Stomach (tissue), 9 donors: Measurements from ENCODE around the gene DOCK4. TPM values are rescaled to one million over a fixed set of nuclear protein-coding genes. Genes with fewer than 3 reads are reported as not detected.

Experiments used
- DNase-seq, 2 donors: peaks; one replicate each; pipeline versions ENCODE4 v3.0.0 to v3.0.0-alpha.2; 2013 to 2019
- H3K27ac ChIP-seq, 5 donors: fragments of 200-600 bp in 4 of 5; sonication (generic) in 4 of 5; one replicate each; pipeline ENCODE4 v1.5.1; 2013 to 2019; ENCODE audit warnings: mild to moderate bottlenecking in 1 of 5, moderate library complexity in 1 of 5
- H3K27me3 ChIP-seq, 3 donors: fragments of 200-600 bp; sonication (generic); one replicate each; pipeline ENCODE4 v1.5.1; 2017 to 2019; ENCODE audit warnings: mixed run types in 1 of 3
- H3K36me3 ChIP-seq, 4 donors: fragments of 200-600 bp; sonication (generic); 1 replicate in 3 of 4; 2 replicates in 1 of 4; pipeline ENCODE4 v1.5.1; 2016 to 2019
- H3K4me1 ChIP-seq, 4 donors: fragments of 200-600 bp; sonication (generic); one replicate each; pipeline ENCODE4 v1.5.1; 2016 to 2019
- H3K4me3 ChIP-seq, 4 donors: fragments of 200-600 bp; sonication (generic) in 3 of 4; one replicate each; pipeline ENCODE4 v1.5.1; 2016 to 2019; ENCODE audit warnings: mild to moderate bottlenecking in 1 of 4
- H3K9me3 ChIP-seq, 4 donors: fragments of 200-600 bp; sonication (generic); one replicate each; pipeline ENCODE4 v1.5.1; 2016 to 2019
- EP300 ChIP-seq: sonication (generic); formaldehyde crosslinking; IDR thresholded peaks from one replicate; pipeline ENCODE4 v1.6.1; 2017; ENCODE audit warnings: antibody characterized with exemption
- POLR2A ChIP-seq, 4 donors: fragments of 450-650 bp; IDR thresholded peaks; one replicate each; pipeline ENCODE4 v1.6.1; 2016; ENCODE audit warnings: antibody characterized with exemption in 4 of 4, control low read depth in 2 of 4, mild to moderate bottlenecking in 1 of 4, moderate library complexity in 1 of 4
- POLR2AphosphoS5 ChIP-seq, 3 donors: sonication (generic); formaldehyde crosslinking; IDR thresholded peaks; one replicate each; pipeline ENCODE4 v1.6.1; 2016; ENCODE audit warnings: antibody characterized with exemption in 3 of 3
- WGBS, 5 donors: extraction: QIAGEN DNeasy Blood & Tissue Kit in 3 of 5; methylation state at CpG; one replicate each; pipeline versions ENCODE4 v1.1.5 to v1.1.7; 2013 to 2018; 5-methylcytosine and 5-hydroxymethylcytosine counted together
- intact Hi-C: fragments of 100-400 bp; cut with DNase I; formaldehyde crosslinking; loops from one replicate; pipeline ENCODE4 v1.15.1; 2023; ENCODE audit warnings: low total_unique reads
- polyA plus RNA-seq, 3 donors: library from polyadenylated mRNA; stranded (reverse); fragments of 200-250 nt; gene quantifications; one replicate each; pipeline ENCODE4 v1.2.3, GENCODE V29; 2013
- total RNA-seq, 5 donors: library from RNA; depleted of rRNA; stranded (reverse); fragments of >200 nt; gene quantifications; one replicate each; pipeline versions ENCODE4 v1.1.0 to v1.2.3, GENCODE V29; 2014 to 2016
- TF ChIP-seq, protein P1 (sequence below), 7 experiments: fragments of 450-650 bp in 4 of 7; fragments of 200-600 bp in 3 of 7; sonication (generic) in 3 of 7; IDR thresholded peaks; one replicate each; pipeline ENCODE4 v1.5.1; 2016 to 2019; ENCODE audit warnings: antibody characterized with exemption in 7 of 7, control low read depth in 2 of 7, mild to moderate bottlenecking in 1 of 7
- donor health status: healthy with polysubstance abuse.
- donor health status: Bipolar disorder and iron deficiency.
- donor health status: healthy.

The DOCK4 gene
- total and polyA plus RNA-seq, 8 donors: 1.1 to 54.9 (median 16.4) TPM

GRCh38 chr7:111886233-111886632, 320.0 kb downstream of the DOCK4 start:
- Histone ChIP-seq H3K4me1 (no peaks in the 10 kb centered on the region), H3K27me3 (no peaks in the 10 kb centered on the region), H3K27ac (no peak overlapping the region), H3K9me3 (no peaks in the 10 kb centered on the region), H3K4me3 (no peak overlapping the region), H3K36me3 (no peaks in the 10 kb centered on the region)
- TF ChIP-seq, protein P1, sequence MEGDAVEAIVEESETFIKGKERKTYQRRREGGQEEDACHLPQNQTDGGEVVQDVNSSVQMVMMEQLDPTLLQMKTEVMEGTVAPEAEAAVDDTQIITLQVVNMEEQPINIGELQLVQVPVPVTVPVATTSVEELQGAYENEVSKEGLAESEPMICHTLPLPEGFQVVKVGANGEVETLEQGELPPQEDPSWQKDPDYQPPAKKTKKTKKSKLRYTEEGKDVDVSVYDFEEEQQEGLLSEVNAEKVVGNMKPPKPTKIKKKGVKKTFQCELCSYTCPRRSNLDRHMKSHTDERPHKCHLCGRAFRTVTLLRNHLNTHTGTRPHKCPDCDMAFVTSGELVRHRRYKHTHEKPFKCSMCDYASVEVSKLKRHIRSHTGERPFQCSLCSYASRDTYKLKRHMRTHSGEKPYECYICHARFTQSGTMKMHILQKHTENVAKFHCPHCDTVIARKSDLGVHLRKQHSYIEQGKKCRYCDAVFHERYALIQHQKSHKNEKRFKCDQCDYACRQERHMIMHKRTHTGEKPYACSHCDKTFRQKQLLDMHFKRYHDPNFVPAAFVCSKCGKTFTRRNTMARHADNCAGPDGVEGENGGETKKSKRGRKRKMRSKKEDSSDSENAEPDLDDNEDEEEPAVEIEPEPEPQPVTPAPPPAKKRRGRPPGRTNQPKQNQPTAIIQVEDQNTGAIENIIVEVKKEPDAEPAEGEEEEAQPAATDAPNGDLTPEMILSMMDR (IDR thresholded peaks at IDR 0.05): no peak
- TF ChIP-seq EP300: no peak
- no peak for TF ChIP-seq POLR2AphosphoS5 (IDR thresholded peaks at IDR 0.05)
- intact Hi-C loops: no loop called here
- no peak for DNase-seq
- 38 to 63% (median 46%) methylated on average over 2 of the region's 2 CpGs for WGBS, 5 donors

- Histone ChIP-seq H3K27ac (no peak overlapping the region), H3K36me3 (peaks cover 0 to 21% (median 0%) of the 10 kb centered on the region in 4 donors), H3K4me1 (no peaks in the 10 kb centered on the region), H3K4me3 (no peak overlapping the region), H3K27me3 (no peaks in the 10 kb centered on the region), H3K9me3 (no peaks in the 10 kb centered on the region)
- intact Hi-C loops: no loop called here
- DNase-seq: no peak
- TF ChIP-seq POLR2A (IDR thresholded peaks at IDR 0.05) (no peak), POLR2AphosphoS5 (IDR thresholded peaks at IDR 0.05) (no peak), EP300 (no peak)
- TF ChIP-seq, protein P1 (IDR thresholded peaks at IDR 0.05): no peak
Measured at GRCh38 chr7:111883241-111883640, 323.0 kb downstream of the DOCK4 start.

DNA sequence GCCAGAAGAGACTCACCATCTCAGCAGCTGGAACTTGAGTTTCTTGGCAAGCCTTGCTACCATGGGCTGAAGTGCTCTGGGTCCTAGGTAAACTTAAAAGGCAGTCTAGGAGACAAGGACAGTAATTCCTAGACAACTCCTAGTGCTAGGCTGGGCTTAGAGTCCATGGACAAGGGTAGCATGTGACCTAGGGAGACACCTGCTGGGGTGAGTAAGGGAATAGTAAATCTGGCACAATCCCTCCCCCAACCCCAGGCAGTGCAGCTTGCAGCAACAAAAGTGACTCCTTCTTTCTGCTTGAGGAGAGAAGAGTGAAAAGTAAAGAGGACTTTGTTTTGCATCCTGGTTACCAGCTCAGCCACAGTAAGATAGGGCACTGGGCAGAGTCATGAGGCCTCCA, 327.4 kb downstream of the DOCK4 start:
- H3K27ac ChIP-seq: no peak overlapping the region
- no peaks in the 10 kb centered on the region for H3K9me3 ChIP-seq
- H3K4me1 ChIP-seq: peaks cover 0 to 4% (median under 1%) of the 10 kb centered on the region in 4 donors
- peaks cover 0 to 21% (median 0%) of the 10 kb centered on the region in 4 donors for H3K36me3 ChIP-seq
- DNase-seq: no peak
- intact Hi-C loops: no loop called here
- H3K27me3 ChIP-seq: no peaks in the 10 kb centered on the region
- TF ChIP-seq POLR2A (IDR thresholded peaks at IDR 0.05) (no peak), POLR2AphosphoS5 (IDR thresholded peaks at IDR 0.05) (no peak), EP300 (no peak)
- TF ChIP-seq, protein P1 (IDR thresholded peaks at IDR 0.05): no peak
- no peak overlapping the region for H3K4me3 ChIP-seq

DNA sequence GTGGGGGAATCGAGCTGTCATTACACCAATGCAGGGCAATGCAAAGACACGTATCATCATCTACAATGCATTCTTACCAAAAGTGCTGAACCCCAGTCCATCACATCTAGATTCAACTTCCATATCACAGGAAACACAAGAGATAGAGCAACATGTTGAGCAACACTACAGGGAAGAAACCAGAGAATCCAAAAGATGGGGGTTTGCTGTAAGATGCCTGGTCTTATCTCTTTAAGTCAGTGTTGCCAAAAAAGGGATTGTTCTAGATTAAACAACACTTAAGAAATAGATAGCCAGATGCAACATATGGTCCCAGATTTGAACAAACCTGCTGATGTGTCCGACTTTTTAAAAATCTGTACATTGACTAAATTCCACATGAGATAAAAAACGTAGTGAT, 328.3 kb downstream of the DOCK4 start:
- Histone ChIP-seq H3K4me3 (no peak overlapping the region), H3K27me3 (no peaks in the 10 kb centered on the region), H3K4me1 (peaks cover 0 to 12% (median 5%) of the 10 kb centered on the region in 4 donors), H3K36me3 (peaks cover 0 to 21% (median 0%) of the 10 kb centered on the region in 4 donors), H3K27ac (no peak overlapping the region), H3K9me3 (no peaks in the 10 kb centered on the region)
- intact Hi-C loops: no loop called here
- TF ChIP-seq, protein P1 (IDR thresholded peaks at IDR 0.05): no peak
- TF ChIP-seq POLR2AphosphoS5 (IDR thresholded peaks at IDR 0.05) (no peak), POLR2A (IDR thresholded peaks at IDR 0.05) (no peak), EP300 (no peak)
- 78 to 88% (median 83%) methylated on average over 4 of the region's 4 CpGs for WGBS, 5 donors
- no peak for DNase-seq
